ENCODE measurements around the gene LARP4B.

LARP4B gene

GRCh38 chr10:804787-805619 lies 126.5 kb downstream of the LARP4B start:
- no peaks in the 10 kb centered on the region for H3K27me3 ChIP-seq (ENCODE audit: control insufficient read depth, insufficient read depth, low read length, poor library complexity, severe bottlenecking)
- H3K4me3 ChIP-seq (ENCODE audit: insufficient read depth, low read depth, low read length): no peak overlapping the region
- H3K4me1 ChIP-seq (ENCODE audit: control insufficient read depth, insufficient read depth, low read length): peaks cover 5% of the 10 kb centered on the region
- H3K36me3 ChIP-seq (ENCODE audit: control insufficient read depth, insufficient read depth, low read length): peaks cover 6% of the 10 kb centered on the region
- WGBS, 2 experiments: 95 to 96% methylated on average over 53 of the region's 53 CpGs
- H3K9me3 ChIP-seq (ENCODE audit: control insufficient read depth, low read length): no peaks in the 10 kb centered on the region
- no peak overlapping the region for H3K27ac ChIP-seq (ENCODE audit: insufficient read depth, low read depth, low read length, poor library complexity, severe bottlenecking)

DNA sequence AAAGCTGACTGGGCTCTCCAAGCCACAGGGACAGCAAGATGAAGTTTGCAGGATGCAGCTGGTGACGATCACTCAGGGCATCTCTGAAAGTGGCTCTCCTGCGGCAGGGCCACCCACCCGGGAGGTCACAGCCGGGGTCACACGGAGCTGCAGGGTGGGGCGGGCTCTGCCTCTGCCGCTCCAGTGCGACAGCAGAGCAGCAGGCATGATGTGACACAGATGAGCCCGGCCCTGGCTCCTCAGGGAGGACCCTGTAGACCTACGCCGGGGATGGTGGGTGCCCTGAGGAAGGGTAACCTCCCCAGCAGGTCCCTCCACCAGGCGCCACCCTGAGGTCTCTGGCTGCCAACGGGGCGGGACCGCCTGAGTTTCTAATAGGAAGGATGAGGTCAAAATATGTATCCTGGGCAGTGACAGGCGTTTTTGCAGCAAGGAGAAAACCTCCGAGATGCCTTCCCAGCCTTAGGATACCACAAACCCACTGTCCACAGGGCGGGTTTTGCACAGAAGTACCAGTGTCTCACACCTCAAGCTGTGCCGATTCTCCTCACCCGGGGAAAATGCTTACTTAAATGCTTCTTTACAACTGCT lies 127.2 kb downstream of the LARP4B start:
- Histone ChIP-seq H3K36me3 (ENCODE audit: control insufficient read depth, insufficient read depth, low read length) (no peaks in the 10 kb centered on the region), H3K4me3 (ENCODE audit: insufficient read depth, low read depth, low read length) (no peak overlapping the region), H3K9me3 (ENCODE audit: control insufficient read depth, low read length) (no peaks in the 10 kb centered on the region), H3K27ac (ENCODE audit: insufficient read depth, low read depth, low read length, poor library complexity, severe bottlenecking) (no peak overlapping the region), H3K4me1 (ENCODE audit: control insufficient read depth, insufficient read depth, low read length) (peaks cover 5% of the 10 kb centered on the region), H3K27me3 (ENCODE audit: control insufficient read depth, insufficient read depth, low read length, poor library complexity, severe bottlenecking) (no peaks in the 10 kb centered on the region)
- 91 to 93% methylated on average over 20 of the region's 20 CpGs for WGBS, 2 experiments

- Histone ChIP-seq H3K36me3 (ENCODE audit: control insufficient read depth, insufficient read depth, low read length) (no peaks in the 10 kb centered on the region), H3K27ac (ENCODE audit: insufficient read depth, low read depth, low read length, poor library complexity, severe bottlenecking) (no peak overlapping the region), H3K27me3 (ENCODE audit: control insufficient read depth, insufficient read depth, low read length, poor library complexity, severe bottlenecking) (no peaks in the 10 kb centered on the region), H3K9me3 (ENCODE audit: control insufficient read depth, low read length) (no peaks in the 10 kb centered on the region), H3K4me3 (ENCODE audit: insufficient read depth, low read depth, low read length) (no peak overlapping the region), H3K4me1 (ENCODE audit: control insufficient read depth, insufficient read depth, low read length) (peaks cover 5% of the 10 kb centered on the region)
- WGBS, 2 experiments: 88 to 93% methylated on average over 25 of the region's 25 CpGs
Observed at GRCh38 chr10:803041-803741, 128.3 kb downstream of the LARP4B start.

DNA sequence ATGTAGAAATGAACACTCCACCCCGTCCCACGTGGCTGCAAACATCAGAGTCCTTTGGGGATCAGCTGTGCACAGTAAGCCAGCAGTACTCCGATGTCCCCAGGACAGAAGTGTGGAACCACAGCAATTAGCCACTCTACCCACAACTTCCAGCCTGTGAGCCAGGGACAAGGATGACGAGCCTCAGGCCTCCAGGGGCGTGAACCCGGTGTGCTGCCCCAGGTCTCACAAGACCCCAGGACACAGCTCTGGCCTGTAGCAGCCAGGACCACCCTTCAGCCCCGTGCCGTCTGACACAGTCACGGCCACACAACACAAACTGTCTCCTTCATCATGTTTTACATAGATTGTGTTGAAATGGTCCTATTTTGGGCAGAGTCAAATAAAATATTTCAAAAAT lies 129.0 kb downstream of the LARP4B start:
- Histone ChIP-seq H3K4me1 (ENCODE audit: control insufficient read depth, insufficient read depth, low read length) (peaks cover 5% of the 10 kb centered on the region), H3K9me3 (ENCODE audit: control insufficient read depth, low read length) (no peaks in the 10 kb centered on the region), H3K36me3 (ENCODE audit: control insufficient read depth, insufficient read depth, low read length) (no peaks in the 10 kb centered on the region), H3K27me3 (ENCODE audit: control insufficient read depth, insufficient read depth, low read length, poor library complexity, severe bottlenecking) (no peaks in the 10 kb centered on the region), H3K27ac (ENCODE audit: insufficient read depth, low read depth, low read length, poor library complexity, severe bottlenecking) (no peak overlapping the region), H3K4me3 (ENCODE audit: insufficient read depth, low read depth, low read length) (no peak overlapping the region)
- 92 to 96% methylated on average over 9 of the region's 9 CpGs for WGBS, 2 experiments

GRCh38 chr10:797179-797578 lies 134.3 kb downstream of the LARP4B start:
- no peaks in the 10 kb centered on the region for H3K36me3 ChIP-seq (ENCODE audit: control insufficient read depth, insufficient read depth, low read length)
- H3K4me1 ChIP-seq (ENCODE audit: control insufficient read depth, insufficient read depth, low read length): no peaks in the 10 kb centered on the region
- H3K4me3 ChIP-seq (ENCODE audit: insufficient read depth, low read depth, low read length): no peak overlapping the region
- no peaks in the 10 kb centered on the region for H3K27me3 ChIP-seq (ENCODE audit: control insufficient read depth, insufficient read depth, low read length, poor library complexity, severe bottlenecking)
- WGBS, 2 experiments: 92 to 96% methylated on average over 1 of the region's 1 CpG
- H3K27ac ChIP-seq (ENCODE audit: insufficient read depth, low read depth, low read length, poor library complexity, severe bottlenecking): no peak overlapping the region
- peaks cover 8% of the 10 kb centered on the region for H3K9me3 ChIP-seq (ENCODE audit: control insufficient read depth, low read length)

GRCh38 chr10:796233-796632 lies 135.3 kb downstream of the LARP4B start:
- no peaks in the 10 kb centered on the region for H3K4me1 ChIP-seq (ENCODE audit: control insufficient read depth, insufficient read depth, low read length)
- H3K4me3 ChIP-seq (ENCODE audit: insufficient read depth, low read depth, low read length): no peak overlapping the region
- no peaks in the 10 kb centered on the region for H3K27me3 ChIP-seq (ENCODE audit: control insufficient read depth, insufficient read depth, low read length, poor library complexity, severe bottlenecking)
- H3K27ac ChIP-seq (ENCODE audit: insufficient read depth, low read depth, low read length, poor library complexity, severe bottlenecking): no peak overlapping the region
- peaks cover 8% of the 10 kb centered on the region for H3K9me3 ChIP-seq (ENCODE audit: control insufficient read depth, low read length)
- H3K36me3 ChIP-seq (ENCODE audit: control insufficient read depth, insufficient read depth, low read length): no peaks in the 10 kb centered on the region
- WGBS, 2 experiments: 72 to 73% methylated on average over 4 of the region's 4 CpGs

- Histone ChIP-seq H3K9me3 (ENCODE audit: control insufficient read depth, low read length) (peaks cover 8% of the 10 kb centered on the region), H3K36me3 (ENCODE audit: control insufficient read depth, insufficient read depth, low read length) (no peaks in the 10 kb centered on the region), H3K27ac (ENCODE audit: insufficient read depth, low read depth, low read length, poor library complexity, severe bottlenecking) (no peak overlapping the region), H3K4me1 (ENCODE audit: control insufficient read depth, insufficient read depth, low read length) (no peaks in the 10 kb centered on the region), H3K27me3 (ENCODE audit: control insufficient read depth, insufficient read depth, low read length, poor library complexity, severe bottlenecking) (no peaks in the 10 kb centered on the region), H3K4me3 (ENCODE audit: insufficient read depth, low read depth, low read length) (no peak overlapping the region)
- 97% methylated on average over 5 to 7 of the region's 7 CpGs for WGBS, 2 experiments
Observed at GRCh38 chr10:794382-794956, 137.0 kb downstream of the LARP4B start.

DNA sequence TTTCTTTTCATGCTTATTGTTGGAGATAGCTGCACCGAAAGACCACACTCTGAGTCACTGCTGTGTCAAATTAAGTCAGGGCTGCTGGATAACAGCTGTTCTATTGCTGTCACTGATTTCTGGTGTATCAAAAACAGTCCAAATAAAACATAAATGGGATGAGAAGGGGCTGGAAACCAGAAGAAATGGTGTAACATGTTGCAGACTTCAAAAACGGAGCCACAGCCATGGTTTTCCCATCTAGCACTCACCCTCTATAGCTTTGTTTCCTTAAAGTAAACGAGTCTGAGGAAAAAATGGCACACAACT lies 138.8 kb downstream of the LARP4B start:
- Histone ChIP-seq H3K9me3 (ENCODE audit: control insufficient read depth, low read length) (peaks cover 8% of the 10 kb centered on the region), H3K36me3 (ENCODE audit: control insufficient read depth, insufficient read depth, low read length) (no peaks in the 10 kb centered on the region), H3K4me1 (ENCODE audit: control insufficient read depth, insufficient read depth, low read length) (no peaks in the 10 kb centered on the region), H3K27me3 (ENCODE audit: control insufficient read depth, insufficient read depth, low read length, poor library complexity, severe bottlenecking) (no peaks in the 10 kb centered on the region), H3K4me3 (ENCODE audit: insufficient read depth, low read depth, low read length) (no peak overlapping the region), H3K27ac (ENCODE audit: insufficient read depth, low read depth, low read length, poor library complexity, severe bottlenecking) (no peak overlapping the region)
- 88 to 90% methylated on average over 3 of the region's 3 CpGs for WGBS, 2 experiments

- H3K4me3 ChIP-seq (ENCODE audit: insufficient read depth, low read depth, low read length): no peak overlapping the region
- WGBS, 2 experiments: 90 to 92% methylated on average over 12 of the region's 16 CpGs
- H3K4me1 ChIP-seq (ENCODE audit: control insufficient read depth, insufficient read depth, low read length): no peaks in the 10 kb centered on the region
- H3K9me3 ChIP-seq (ENCODE audit: control insufficient read depth, low read length): peaks cover 8% of the 10 kb centered on the region
- no peaks in the 10 kb centered on the region for H3K27me3 ChIP-seq (ENCODE audit: control insufficient read depth, insufficient read depth, low read length, poor library complexity, severe bottlenecking)
- H3K27ac ChIP-seq (ENCODE audit: insufficient read depth, low read depth, low read length, poor library complexity, severe bottlenecking): no peak overlapping the region
- no peaks in the 10 kb centered on the region for H3K36me3 ChIP-seq (ENCODE audit: control insufficient read depth, insufficient read depth, low read length)
Observed at GRCh38 chr10:792083-792791, 139.3 kb downstream of the LARP4B start.
